Activated T-helper 1 cell treated with anti-CD3 and anti-CD28 coated beads, Interleukin-2, amount 50 U/mL, for 16 hours (primary cell): Measurements from ENCODE around the gene CXADR.
A peak's percentile ranks its signal among the peaks of the same experiment; 100 is the strongest.
"Not testable (repeated sequence)": the region's sequence is repeated elsewhere in the genome, so short reads cannot be mapped to it uniquely, and the experiment has no call there.

Experiments used
- DNase-seq, 2 donors: peaks; one replicate each; pipeline ENCODE4 v3.0.0-alpha.2; 2020; ENCODE audit warnings: low read depth in 1 of 2, low spot score in 1 of 2

The CXADR gene

GRCh38 chr21:17512253-17513213 is at the start of gene CXADR:
CXADR (plus strand) TSS chr21:17513043; CDS start chr21:17513130, 87 bp downstream.
- peak; percentile 52 to 75 for DNase-seq

GRCh38 chr21:17466166-17466565 is 46.7 kb upstream of the CXADR start:
- DNase-seq = no peak

- no peak for DNase-seq
Observed at GRCh38 chr21:17467392-17467791, 45.5 kb upstream of the CXADR start.

GRCh38 chr21:17467829-17468228 is 45.0 kb upstream of the CXADR start:
- DNase-seq = no peak

GRCh38 chr21:17468698-17469097 is 44.1 kb upstream of the CXADR start:
- no peak for DNase-seq

GRCh38 chr21:17469727-17470126 is 43.1 kb upstream of the CXADR start:
- DNase-seq = no peak

GRCh38 chr21:17472182-17472581 is 40.7 kb upstream of the CXADR start:
- no peak for DNase-seq

- DNase-seq = no peak
Observed at GRCh38 chr21:17472592-17473271, 40.1 kb upstream of the CXADR start.

GRCh38 chr21:17476006-17476405 is 36.8 kb upstream of the CXADR start:
- no peak for DNase-seq

GRCh38 chr21:17478156-17478555 is 34.7 kb upstream of the CXADR start:
- not testable (repeated sequence) for DNase-seq

- DNase-seq = no peak
Observed at GRCh38 chr21:17479606-17480005, 33.2 kb upstream of the CXADR start.

GRCh38 chr21:17482928-17483327 is 29.9 kb upstream of the CXADR start:
- no peak for DNase-seq

- DNase-seq = no peak
Observed at GRCh38 chr21:17488620-17489019, 24.2 kb upstream of the CXADR start.

- not testable (repeated sequence) for DNase-seq
Observed at GRCh38 chr21:17489565-17489964, 23.3 kb upstream of the CXADR start.

- DNase-seq = no peak
Observed at GRCh38 chr21:17491716-17492414, 21.0 kb upstream of the CXADR start.

GRCh38 chr21:17492415-17493168 is 20.3 kb upstream of the CXADR start:
- no peak for DNase-seq

GRCh38 chr21:17494051-17494450 is 18.8 kb upstream of the CXADR start:
- DNase-seq = no peak

- no peak for DNase-seq
Observed at GRCh38 chr21:17495680-17496079, 17.2 kb upstream of the CXADR start.

GRCh38 chr21:17497316-17497715 is 15.5 kb upstream of the CXADR start:
- DNase-seq = no peak

- no peak for DNase-seq
Observed at GRCh38 chr21:17498586-17498985, 14.3 kb upstream of the CXADR start.
